ENCODE data around the gene HLA-DRB1.

GRCh38 chr6:32608362-32608761, 18.7 kb upstream of the HLA-DRB1 start:
- TF ChIP-seq ZNF274 (IDR thresholded peaks at IDR 0.05; ENCODE audit: low read depth, low read length) (no peak), YY1 (IDR thresholded peaks at IDR 0.05; ENCODE audit: insufficient read depth, insufficient read length) (no peak), SUZ12 (IDR thresholded peaks at IDR 0.05; ENCODE audit: extremely low read depth, insufficient read depth, insufficient read length) (no peak)
